Fibroblast of lung (primary cell): ENCODE results near the gene MCM8. TPM values are rescaled to one million over a fixed set of nuclear protein-coding genes. Genes with fewer than 3 reads are reported as not detected.
A peak's percentile ranks its signal among the peaks of the same experiment; 100 is the strongest.

Experiments used
- DNase-seq, 2 donors: peaks; one replicate each; pipeline versions ENCODE4 v3.0.0 to v3.0.0-alpha.2; 2010; ENCODE audit warnings: low read depth in 2 of 2
- H2AFZ ChIP-seq: 2 replicates; pipeline ENCODE4 v1.5.1; 2012; ENCODE audit warnings: low read length, control low read depth, inconsistent platforms
- H3K27ac ChIP-seq: 2 replicates; pipeline ENCODE4 v1.5.1; 2011; ENCODE audit warnings: low read length, control low read depth; ENCODE audit not compliant: insufficient read depth
- H3K27me3 ChIP-seq: 2 replicates; pipeline ENCODE4 v1.5.1; 2011; ENCODE audit warnings: mild to moderate bottlenecking, low read length; ENCODE audit not compliant: control insufficient read depth, insufficient read depth
- H3K36me3 ChIP-seq: 2 replicates; pipeline ENCODE4 v1.5.1; 2011; ENCODE audit warnings: low read length; ENCODE audit not compliant: control insufficient read depth, insufficient read depth
- H3K4me1 ChIP-seq: 2 replicates; pipeline ENCODE4 v1.5.1; 2011; ENCODE audit warnings: low read length; ENCODE audit not compliant: control insufficient read depth, insufficient read depth; ENCODE audit errors: extremely low read depth
- H3K4me2 ChIP-seq: 2 replicates; pipeline ENCODE4 v1.5.1; 2011; ENCODE audit warnings: low read length, control low read depth; ENCODE audit not compliant: insufficient read depth; ENCODE audit errors: extremely low read depth
- H3K4me3 ChIP-seq, 4 experiments: fragments of 200-600 bp in 1 of 4; sonication (generic) in 1 of 4; replicated peaks in 1 of 4; 2 replicates each; pipeline ENCODE4 v1.5.1; 2011 to 2016; ENCODE audit warnings: low read length in 4 of 4, low read depth in 3 of 4, mild to moderate bottlenecking in 3 of 4, control low read depth in 2 of 4, inconsistent platforms in 1 of 4, mixed read lengths in 1 of 4; ENCODE audit not compliant: insufficient read depth in 1 of 4; ENCODE audit errors: control extremely low read depth in 1 of 4
- H3K79me2 ChIP-seq: 2 replicates; pipeline ENCODE4 v1.5.1; 2012; ENCODE audit warnings: mild to moderate bottlenecking, low read length, inconsistent platforms; ENCODE audit not compliant: control insufficient read depth, insufficient read depth
- H3K9ac ChIP-seq: 2 replicates; pipeline ENCODE4 v1.5.1; 2011; ENCODE audit warnings: mild to moderate bottlenecking, low read length, control low read depth; ENCODE audit not compliant: insufficient read depth
- H3K9me3 ChIP-seq: 2 replicates; pipeline ENCODE4 v1.5.1; 2012; ENCODE audit warnings: low read depth, low read length; ENCODE audit not compliant: control insufficient read depth, insufficient read depth
- H4K20me1 ChIP-seq: 2 replicates; pipeline ENCODE4 v1.5.1; 2011; ENCODE audit warnings: low read length; ENCODE audit not compliant: control insufficient read depth, insufficient read depth; ENCODE audit errors: extremely low read depth
- EZH2 ChIP-seq: IDR thresholded peaks from 2 replicates; pipeline ENCODE4 v1.5.1; 2012; ENCODE audit warnings: low read length, control low read depth, mild to moderate bottlenecking; ENCODE audit errors: missing control alignments
- polyA plus RNA-seq, 2 donors: library from polyadenylated mRNA; depleted of rRNA in 1 of 2; stranded (reverse) in 1 of 2; unstranded in 1 of 2; fragments of >200 nt; gene quantifications; 2 replicates each; pipeline ENCODE4 v1.2.1, GENCODE V29; 2011 to 2012; ENCODE audit warnings: missing spikeins in 1 of 2
- total RNA-seq: library from RNA; depleted of rRNA; stranded (reverse); fragments of >200 nt; gene quantifications from 2 replicates; pipeline ENCODE4 v1.2.1, GENCODE V29; 2014
- TF ChIP-seq, protein P1 (sequence below), 2 donors: IDR thresholded peaks in 1 of 2; conservative IDR thresholded peaks in 1 of 2; 1 replicate in 1 of 2; 2 replicates in 1 of 2; pipeline ENCODE4 v1.5.1; 2011 to 2012; ENCODE audit warnings: low read length in 2 of 2, control low read depth in 1 of 2, inconsistent platforms in 1 of 2, low read depth in 1 of 2, mild to moderate bottlenecking in 1 of 2

The MCM8 gene
- total and polyA plus RNA-seq, 2 donors (not counting 1 experiment from before 2014, with no cell fraction given): 4.8 to 5.4 TPM

DNA sequence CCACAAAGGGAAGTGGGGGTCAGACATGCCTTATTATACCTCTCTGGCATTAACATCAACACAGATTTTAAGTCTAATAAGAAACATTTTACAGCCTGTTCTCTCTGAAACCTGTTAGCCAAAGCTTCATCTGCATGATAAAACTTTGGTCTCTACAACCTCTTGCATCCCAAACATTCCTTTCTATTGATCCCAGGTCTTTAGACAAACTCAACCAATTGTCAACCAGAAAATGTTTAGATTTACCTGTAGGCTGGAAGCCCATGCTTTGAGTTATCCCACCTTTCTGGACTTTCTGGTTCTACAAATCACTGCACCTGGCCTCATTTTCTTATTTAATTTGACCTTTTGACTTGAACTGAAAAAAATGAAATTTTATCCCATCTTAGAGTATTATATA lies 20.8 kb downstream of the MCM8 start:
- no peaks in the 10 kb centered on the region for H3K36me3 ChIP-seq

DNA sequence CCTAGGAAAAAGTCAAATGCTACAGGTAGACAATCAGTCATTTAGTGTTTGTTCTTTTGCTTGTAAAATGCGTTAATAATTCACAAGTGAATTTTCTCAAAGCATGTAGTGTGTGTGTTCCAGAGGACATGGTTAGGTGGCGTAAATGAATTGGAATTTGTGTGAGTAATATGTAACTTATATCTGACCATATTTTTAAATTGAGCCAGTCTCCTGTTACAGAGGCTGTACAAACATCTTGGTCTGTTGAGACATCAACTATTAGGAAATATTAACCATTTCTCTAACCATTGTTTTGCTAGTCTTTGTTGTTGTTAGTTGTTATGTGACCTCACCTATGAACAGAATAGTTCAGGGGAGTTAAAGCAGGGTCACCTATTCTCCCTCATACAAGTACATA lies 22.7 kb downstream of the MCM8 start:
- TF ChIP-seq, protein P1, sequence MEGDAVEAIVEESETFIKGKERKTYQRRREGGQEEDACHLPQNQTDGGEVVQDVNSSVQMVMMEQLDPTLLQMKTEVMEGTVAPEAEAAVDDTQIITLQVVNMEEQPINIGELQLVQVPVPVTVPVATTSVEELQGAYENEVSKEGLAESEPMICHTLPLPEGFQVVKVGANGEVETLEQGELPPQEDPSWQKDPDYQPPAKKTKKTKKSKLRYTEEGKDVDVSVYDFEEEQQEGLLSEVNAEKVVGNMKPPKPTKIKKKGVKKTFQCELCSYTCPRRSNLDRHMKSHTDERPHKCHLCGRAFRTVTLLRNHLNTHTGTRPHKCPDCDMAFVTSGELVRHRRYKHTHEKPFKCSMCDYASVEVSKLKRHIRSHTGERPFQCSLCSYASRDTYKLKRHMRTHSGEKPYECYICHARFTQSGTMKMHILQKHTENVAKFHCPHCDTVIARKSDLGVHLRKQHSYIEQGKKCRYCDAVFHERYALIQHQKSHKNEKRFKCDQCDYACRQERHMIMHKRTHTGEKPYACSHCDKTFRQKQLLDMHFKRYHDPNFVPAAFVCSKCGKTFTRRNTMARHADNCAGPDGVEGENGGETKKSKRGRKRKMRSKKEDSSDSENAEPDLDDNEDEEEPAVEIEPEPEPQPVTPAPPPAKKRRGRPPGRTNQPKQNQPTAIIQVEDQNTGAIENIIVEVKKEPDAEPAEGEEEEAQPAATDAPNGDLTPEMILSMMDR (conservative IDR thresholded peaks at IDR 0.05 in 1 of 2, IDR thresholded peaks at IDR 0.05 in 1 of 2; ENCODE audit: low read depth in 1 of 2, low read length in 2 of 2): no peak
- TF ChIP-seq EZH2: no peak
- H3K4me1 ChIP-seq: no peaks in the 10 kb centered on the region
- DNase-seq: peak; percentile 23 to 58
- H3K9me3 ChIP-seq: no peaks in the 10 kb centered on the region
- H3K4me3 ChIP-seq: no peak overlapping the region
- H4K20me1 ChIP-seq: no peaks in the 10 kb centered on the region
- no peak overlapping the region for H3K27ac ChIP-seq
- no peak overlapping the region for H3K4me2 ChIP-seq
- H3K79me2 ChIP-seq: no peaks in the 10 kb centered on the region
- H2AFZ ChIP-seq: no peak overlapping the region
- H3K36me3 ChIP-seq: no peaks in the 10 kb centered on the region
- no peaks in the 10 kb centered on the region for H3K27me3 ChIP-seq
- H3K9ac ChIP-seq: no peak overlapping the region

More for the DNA sequence above, 20.8 kb downstream of the MCM8 start:
- Histone ChIP-seq H3K4me1 (no peaks in the 10 kb centered on the region), H3K9ac (no peak overlapping the region), H3K4me2 (no peak overlapping the region), H3K79me2 (no peaks in the 10 kb centered on the region), H3K27ac (no peak overlapping the region), H3K9me3 (no peaks in the 10 kb centered on the region), H4K20me1 (no peaks in the 10 kb centered on the region), H2AFZ (no peak overlapping the region), H3K27me3 (no peaks in the 10 kb centered on the region), H3K4me3 (no peak overlapping the region)
- TF ChIP-seq, protein P1 (conservative IDR thresholded peaks at IDR 0.05 in 1 of 2, IDR thresholded peaks at IDR 0.05 in 1 of 2; ENCODE audit: low read depth in 1 of 2, low read length in 2 of 2): no peak
- no peak for TF ChIP-seq EZH2
- no peak for DNase-seq

DNA sequence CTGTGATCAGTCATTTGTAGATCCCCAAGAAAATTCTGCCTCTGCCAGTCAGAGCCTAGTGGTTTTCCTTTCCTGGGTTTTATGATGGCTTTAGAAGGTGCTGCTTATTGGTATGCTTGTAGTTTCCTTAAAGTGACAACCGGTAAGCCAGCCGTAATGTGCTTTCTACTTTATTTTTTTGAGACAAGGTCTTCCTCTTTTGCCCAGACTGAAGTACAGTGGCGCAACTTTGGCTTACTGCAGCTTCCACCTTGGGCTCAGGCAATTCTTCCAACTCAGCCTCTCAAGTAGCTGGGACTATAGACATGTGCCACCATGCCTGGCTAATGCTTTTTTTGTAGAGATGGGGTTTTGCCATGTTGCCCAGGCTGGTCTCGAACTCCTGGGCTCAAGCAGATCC lies 23.5 kb downstream of the MCM8 start:
- H3K36me3 ChIP-seq: no peaks in the 10 kb centered on the region
- TF ChIP-seq EZH2: no peak
- TF ChIP-seq, protein P1 (conservative IDR thresholded peaks at IDR 0.05 in 1 of 2, IDR thresholded peaks at IDR 0.05 in 1 of 2; ENCODE audit: low read depth in 1 of 2, low read length in 2 of 2): no peak
- no peak overlapping the region for H3K9ac ChIP-seq
- H4K20me1 ChIP-seq: no peaks in the 10 kb centered on the region
- no peaks in the 10 kb centered on the region for H3K4me1 ChIP-seq
- no peaks in the 10 kb centered on the region for H3K79me2 ChIP-seq
- no peak overlapping the region for H3K4me3 ChIP-seq
- DNase-seq: no peak
- H3K27me3 ChIP-seq: no peaks in the 10 kb centered on the region
- no peak overlapping the region for H2AFZ ChIP-seq
- no peak overlapping the region for H3K27ac ChIP-seq
- H3K9me3 ChIP-seq: no peaks in the 10 kb centered on the region
- H3K4me2 ChIP-seq: no peak overlapping the region
